NCI-H748 (cell line): Measurements from ENCODE around the gene CDK3.

Source experiments
- DNase-seq: peaks from one replicate; lab custom pipeline; 2025; ENCODE audit not compliant: unreplicated experiment; lab: John Stamatoyannopoulos, UW

The CDK3 gene

DNA sequence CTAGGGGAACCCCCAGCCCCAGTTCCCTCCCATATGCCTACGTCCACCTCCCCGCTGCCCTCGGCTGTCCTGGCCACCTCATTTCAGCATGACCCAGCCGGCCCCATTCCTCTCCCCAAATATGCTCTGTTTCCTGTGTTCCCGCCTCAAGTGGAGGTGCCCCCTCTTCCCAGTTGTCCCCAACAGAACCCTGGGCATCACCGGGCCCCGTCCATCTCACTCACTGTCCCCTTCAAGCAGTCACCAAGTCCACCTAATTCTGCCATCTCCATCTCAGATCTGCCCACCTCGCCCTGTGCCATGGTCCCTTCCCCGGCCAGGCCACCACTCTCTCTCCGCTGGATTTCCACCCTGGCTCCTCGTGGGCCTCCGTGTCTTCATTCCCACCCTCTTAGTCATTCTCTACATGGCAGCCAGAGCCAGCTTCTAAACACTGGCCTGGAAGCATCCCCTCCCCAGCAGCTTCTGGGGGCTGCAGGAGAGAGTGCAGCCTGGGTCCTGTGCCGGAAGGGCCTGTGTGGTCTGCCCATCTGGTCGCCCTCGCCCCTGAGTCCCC, 12.8 kb downstream of the CDK3 start:
- DNase-seq: no peak

DNA sequence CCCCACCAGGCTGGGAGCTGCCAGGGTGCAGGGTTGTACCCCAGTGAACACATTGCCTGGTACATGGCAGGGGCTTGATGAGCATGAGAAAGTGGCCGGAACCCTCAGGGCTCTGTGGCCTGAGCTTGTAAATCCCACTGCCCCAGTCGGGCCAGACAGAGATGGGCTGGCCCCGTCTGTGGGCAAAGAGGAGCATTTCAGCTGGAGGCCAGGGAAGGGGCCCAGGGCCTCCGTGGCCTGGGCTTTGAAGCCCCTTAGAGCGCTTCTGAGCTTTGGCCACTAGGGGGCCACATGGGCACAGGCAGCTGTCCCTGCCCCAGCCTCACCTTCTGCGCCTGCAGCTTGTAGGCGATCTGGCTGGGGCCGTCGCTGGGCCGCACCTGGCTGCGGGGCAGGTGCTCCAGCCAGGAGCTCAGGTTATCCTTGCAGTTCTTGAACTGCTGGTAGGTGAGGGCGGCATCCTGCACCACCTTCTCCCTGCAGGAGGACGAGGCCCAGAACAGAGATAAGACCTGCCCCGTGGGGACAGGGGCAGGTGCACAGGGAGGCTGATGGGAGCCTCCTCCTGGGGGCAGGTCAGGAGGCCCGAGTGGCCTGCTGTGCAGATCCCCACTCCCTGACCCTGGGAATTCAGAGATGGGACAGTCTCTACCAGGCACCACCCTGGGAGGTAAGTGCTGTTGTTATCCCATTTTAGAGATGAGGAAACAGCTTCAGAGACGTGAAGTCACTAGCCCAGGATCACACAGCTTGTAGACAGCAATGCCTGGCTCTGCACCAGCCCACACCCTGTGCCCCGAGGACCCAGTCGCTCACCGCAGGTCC, 13.7 kb downstream of the CDK3 start:
- DNase-seq: peak; percentile 81

DNA sequence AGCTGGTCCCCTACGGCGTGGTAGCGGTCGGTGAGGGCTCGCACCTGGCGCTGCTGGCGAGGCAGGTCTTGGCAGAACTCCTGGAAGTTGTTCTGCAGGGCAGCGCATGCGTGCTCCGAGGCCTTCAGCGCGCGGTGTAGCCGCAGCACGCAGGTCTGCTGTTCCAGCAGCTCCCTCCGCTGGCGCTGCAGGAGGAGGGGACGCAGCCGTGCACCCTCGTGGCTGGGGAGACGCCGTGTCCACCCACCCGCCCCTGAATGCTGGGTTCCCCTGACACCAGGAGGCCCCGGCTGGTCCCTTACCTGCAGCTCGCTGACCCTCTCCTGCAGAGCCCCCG, 14.2 kb downstream of the CDK3 start:
- no peak for DNase-seq

DNA sequence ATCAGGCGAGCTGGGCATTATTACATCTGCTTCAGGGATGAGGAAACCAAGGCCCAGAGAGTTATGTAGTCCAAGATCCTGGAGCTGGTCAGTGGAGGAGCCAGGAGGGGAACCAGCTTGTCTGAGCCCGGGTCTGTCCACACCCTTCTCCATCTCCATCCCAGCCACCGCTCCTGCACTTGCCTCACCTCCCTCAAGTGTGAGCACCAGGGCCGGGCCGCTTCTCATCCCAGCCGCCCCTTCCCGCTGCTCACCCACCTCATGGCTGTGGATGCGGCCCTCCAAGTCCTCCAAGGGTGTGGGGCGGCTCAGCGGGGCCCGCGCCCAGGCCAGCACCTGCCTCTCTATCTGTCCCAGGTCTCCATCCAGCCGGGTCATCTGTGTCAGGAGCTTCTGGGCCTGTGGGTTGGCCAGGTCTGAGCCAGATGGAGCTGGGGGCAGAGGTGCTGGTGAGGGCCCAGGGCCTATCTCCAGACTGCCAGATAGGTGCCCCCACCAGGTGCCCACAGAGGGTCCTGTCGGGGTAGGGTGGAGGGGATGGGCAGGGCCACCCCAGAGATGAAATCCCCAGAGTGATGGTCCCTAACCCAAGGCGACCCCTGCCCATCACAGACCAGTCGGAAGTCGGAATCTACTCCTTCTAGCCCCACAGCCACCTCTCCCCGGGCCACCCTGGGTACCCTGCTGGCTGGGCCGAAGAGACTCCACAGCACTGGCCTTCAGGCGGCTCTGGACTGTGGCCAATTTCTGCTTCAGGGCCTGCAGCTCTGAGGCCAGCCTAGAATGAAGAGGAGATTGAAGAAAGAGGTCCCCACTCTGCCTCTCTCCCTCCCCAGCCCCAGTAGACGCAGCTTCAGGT, 17.1 kb downstream of the CDK3 start:
- no peak for DNase-seq

DNA sequence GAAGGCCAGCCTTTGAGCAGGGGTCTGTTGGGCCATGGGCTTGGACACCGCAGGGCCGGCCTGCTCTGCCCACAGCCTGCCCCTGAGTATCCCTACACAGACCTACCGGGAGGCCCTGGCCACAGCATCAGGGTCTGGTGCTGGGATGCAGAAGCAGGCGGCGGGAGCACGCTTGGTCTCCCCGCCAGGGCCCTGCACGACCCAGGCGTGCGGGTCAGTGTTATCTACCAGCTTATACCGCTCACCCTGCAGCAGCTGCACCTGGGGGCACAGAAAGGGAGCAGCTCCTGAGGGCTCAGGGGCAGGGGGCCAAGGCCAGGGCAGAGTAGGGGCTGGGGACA, 17.7 kb downstream of the CDK3 start:
- no peak for DNase-seq

DNA sequence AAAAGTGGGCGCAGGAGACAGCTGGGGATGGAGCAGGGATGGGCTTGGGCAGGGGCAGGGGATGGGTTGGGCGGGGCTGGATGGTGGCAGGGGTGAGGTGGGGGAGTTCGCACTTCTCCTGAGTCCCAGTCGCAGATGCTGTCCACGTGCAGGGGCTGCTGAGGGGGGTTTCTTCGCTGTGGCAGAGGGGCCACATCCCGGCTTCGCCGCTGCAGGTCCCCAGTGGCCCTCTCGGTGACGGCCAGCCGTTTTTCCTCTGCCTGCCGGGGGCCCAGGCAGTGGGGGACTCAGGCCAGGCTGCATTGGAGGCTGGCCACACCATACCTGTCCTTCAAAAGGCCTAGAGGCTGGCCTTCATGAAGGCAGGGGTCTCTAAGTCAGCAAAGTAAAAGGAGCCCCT, 18.1 kb downstream of the CDK3 start:
- no peak for DNase-seq

DNA sequence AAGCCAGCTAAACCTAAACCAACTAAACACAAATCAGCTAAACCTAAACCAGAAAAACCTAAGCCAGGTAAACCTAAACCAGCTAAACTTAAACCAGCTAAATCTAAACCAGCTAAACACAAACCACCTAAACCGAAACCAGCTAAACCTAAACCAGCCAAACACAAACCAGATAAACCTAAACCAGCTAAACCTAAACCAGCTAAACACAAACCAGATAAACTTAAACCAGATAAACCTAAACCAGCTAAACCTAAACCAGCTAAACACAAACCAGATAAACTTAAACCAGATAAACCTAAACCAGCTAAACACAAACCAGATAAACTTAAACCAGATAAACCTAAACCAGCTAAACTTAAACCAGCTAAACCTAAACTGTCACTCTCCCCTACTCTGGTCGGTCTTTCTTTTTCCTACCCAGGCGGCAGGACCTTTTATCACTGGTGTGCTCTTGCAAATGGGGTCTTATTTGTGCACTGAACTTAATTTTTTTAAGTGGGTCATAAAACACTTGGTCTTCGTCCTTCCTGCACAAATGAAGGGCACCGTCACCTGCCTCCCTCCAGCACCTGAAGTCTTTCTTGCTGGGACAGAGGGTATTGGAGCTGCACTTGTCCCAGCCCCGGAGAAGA, 19.3 kb downstream of the CDK3 start:
- no peak for DNase-seq

DNA sequence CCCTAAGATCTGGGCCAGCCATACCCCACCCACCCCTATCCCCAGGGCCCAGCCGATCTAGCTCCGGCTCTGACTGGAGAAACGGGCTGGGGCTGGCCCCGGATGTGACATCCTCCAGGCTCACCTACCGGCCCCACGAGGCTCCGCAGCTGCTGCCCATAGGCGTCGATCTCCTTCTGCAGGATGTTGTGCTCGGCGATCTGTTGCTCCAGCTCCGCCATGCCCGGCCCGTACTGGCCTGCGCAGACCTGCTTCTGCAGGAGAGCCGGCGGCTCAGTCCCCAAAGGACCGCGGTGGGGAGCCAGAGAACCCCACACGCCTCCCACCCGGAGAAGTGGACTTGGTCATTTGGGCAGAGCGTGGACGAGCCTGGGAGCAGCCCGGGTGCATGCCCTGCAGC, 21.6 kb downstream of the CDK3 start:
- DNase-seq: no peak

DNA sequence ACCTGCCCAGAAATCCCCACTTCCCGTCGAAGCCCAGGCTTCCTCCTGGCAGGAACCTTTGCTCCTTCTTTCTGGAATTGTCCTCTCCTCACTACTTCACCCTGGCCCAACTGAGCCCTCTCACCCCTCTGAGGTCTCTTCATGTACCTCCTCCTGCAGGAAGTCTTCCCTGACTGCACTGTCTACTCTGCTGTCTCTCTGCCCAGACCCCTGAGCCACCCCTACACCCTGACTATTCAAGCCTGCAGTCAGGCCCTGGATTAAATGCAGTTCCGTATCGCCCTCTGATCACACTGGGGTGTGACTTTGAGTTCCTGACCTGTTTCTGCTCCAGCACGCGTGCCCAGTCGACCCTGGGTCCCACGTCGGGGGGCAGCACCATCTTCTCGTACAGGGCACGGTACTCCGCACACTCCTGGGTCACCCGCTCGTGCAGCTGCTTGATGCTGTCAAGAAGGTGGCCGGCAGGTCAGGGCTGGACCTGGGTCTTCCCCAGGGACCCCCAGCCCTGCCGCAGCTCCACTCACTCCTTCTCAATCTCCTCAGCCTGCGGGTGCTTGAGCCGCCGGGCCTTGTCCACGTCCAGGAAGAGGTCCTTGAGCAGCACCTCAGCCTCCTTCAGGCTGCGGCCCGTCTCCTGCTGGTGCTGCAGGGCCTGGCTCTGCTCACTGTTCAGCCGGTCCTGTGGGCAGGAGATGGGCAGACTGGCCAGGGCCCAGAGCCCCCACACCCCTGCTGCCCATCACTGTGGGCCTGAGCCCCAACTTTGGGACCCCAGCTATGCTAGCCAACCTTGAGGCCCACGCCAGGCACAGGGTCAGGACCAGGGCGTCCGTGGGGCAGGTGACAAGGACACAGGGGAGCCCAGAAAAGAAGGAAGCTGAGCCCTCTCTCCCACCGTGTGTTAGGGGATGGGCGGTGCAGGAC, 22.6 kb downstream of the CDK3 start:
- DNase-seq: no peak

DNA sequence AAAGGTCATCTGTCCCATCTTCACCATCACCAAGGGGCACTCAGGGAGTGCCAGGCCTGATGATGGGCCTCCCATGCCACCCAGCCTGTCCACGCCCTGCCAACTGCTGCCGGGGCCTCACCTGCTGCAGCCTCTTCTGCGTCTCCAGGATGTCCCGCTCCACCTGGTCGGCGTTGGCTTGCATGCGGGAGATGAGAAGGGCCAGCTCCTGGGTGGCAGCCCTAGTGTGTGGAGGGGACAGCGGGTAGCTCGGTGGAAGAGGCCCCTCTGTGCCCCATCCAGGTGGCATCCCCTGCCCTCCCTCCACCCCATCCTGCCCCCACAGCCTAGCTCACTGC, 23.2 kb downstream of the CDK3 start:
- no peak for DNase-seq

DNA sequence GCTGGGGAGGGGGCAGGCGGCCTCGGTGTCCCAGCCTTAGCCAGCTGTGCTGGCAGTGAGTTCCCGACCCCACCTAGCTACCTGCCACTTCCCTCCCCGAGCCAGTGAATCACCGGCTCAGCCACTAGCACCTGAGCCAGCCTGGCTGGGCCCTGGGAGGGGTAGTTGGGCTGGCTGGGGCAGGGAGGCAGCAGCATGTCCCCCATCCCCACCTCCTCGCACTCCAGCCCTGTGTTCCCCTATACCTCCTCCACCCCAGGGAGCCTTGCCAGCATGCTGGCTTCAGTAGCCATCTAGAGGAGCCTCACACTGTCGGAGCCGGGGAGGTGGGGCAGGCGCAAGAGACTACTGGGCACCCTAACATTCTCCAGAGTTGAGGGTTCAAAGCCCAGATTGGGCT, 23.7 kb downstream of the CDK3 start:
- DNase-seq: no peak

DNA sequence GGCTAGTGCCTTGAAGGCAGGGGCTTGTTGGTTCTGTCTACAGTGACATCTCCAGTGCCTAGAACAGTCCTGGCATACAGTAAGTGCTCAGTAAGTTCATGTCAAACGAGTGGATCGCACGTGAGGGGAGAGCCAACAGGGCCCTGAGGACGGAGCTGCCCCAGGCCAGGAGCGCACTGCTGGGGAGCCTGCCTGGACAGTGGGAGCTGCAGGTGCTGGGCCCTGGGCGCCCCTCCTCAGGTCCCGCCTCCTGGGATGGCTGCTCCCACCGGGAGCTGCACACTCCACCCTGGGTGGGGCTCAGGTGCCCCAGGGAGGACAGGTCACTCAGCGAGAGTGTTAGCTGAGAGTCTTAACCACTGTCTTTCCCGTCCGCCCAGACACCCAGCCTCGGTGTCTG, 24.6 kb downstream of the CDK3 start:
- no peak for DNase-seq

DNA sequence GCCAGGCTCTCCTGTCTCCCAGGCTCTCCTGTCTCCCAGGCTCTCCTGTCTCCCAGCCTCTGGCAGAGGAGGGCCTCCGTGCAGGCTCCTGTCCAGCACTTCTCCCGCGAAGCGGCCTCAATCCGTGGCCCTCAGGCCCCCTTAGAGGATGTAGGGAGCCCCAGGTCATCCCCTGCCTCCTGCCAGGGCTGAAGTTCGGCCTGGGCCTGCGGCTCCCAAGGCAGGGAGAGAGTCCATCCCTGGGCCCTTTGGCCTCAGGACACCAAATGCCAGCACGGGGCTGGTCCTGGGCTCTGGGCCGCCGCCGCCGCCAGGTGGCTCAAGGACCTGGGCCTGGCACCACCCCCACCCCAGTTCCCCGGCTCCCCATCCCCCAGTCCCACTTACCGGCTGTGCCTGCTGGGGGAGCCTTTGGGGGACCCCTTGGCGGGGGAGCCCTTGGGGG, 26.1 kb downstream of the CDK3 start:
- DNase-seq: no peak

DNA sequence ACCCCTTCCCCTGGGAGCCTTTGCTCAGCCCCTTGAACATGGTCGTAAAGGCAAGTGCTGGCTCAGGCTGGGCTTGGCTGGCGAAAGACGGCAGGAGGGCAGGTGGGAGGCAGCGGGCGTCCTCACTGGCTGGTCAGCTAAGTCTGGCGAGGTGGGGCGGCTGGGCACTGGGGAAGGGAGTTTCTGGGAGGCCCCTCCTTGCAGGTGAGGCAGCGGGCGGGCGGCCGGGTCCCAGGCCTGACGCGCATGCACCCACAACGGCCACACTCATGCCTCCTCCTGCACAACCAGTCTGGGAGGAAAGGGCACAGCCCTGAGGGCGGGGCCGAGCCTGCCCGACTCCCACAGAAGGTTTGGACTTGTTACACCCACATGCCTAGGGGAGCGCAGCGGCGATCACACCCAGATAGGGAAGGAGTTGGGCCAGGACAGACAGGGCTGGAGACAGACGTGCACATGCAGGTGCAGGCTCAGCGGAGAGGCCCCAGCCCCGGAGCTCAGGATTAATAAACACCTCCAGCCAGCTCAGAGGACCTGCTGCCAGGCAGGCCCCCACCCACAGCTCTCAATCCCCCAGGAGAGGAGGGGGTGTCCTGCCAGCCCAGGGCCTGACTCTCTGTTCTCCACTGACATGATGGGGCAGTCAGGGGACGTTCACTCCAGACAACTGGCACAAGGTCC, 26.6 kb downstream of the CDK3 start, which contains the start of gene EVPL:
EVPL (minus strand) TSS at position 148 of the 681 bp plus-strand sequence; CDS start at position 40, 108 bp downstream.
- DNase-seq: no peak

DNA sequence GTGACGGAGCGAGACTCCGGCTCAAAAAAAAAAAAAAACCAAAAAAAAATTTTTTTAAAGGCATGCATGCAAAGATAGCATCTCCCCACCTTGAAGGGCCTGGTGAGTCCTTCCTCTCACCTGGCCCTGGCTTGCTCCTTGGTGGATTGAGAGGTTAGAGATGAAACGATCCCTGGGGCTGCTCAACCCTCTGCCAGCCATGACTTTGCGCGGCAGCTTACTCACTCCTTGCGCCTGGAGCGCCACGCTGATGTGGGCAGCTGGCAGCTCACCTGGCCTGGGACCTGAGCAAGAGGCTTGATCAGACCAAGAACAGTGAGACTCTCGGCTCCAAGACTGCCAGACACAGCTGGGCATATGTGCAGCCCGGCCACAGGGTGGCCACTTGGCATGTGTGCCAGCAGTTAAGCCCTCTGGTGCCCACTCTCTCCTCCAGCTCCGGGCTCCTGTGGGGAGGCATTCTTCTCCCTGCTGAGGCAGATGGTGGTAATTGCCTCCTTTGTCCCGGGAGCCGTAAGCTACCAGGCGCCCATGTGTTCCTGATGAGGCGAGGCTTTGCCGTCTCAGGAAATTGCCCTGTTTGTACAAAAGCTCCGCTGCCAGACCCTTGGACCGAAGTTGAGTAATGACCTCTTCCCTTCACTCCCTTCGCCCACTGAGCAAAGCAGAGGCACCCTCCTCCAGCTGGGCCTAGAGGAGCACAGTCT, 31.6 kb downstream of the CDK3 start:
- peak; percentile 40 for DNase-seq

DNA sequence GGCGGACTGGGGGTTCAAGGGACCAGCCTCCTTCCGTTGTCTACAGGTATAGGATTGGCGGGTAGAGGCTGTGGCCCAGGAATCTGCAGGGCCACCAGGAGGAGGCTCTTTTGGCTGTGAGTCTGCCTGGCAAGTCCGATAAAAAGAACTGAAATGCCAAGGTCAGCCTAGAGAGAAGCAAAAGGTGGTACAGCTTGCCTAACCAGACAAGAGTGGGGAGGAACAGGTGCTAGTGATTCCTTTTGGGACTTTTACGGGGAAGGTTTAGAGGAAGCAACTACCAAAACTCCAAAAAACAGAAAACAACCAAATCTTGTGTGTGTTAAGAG, 32.1 kb downstream of the CDK3 start:
- no peak for DNase-seq

DNA sequence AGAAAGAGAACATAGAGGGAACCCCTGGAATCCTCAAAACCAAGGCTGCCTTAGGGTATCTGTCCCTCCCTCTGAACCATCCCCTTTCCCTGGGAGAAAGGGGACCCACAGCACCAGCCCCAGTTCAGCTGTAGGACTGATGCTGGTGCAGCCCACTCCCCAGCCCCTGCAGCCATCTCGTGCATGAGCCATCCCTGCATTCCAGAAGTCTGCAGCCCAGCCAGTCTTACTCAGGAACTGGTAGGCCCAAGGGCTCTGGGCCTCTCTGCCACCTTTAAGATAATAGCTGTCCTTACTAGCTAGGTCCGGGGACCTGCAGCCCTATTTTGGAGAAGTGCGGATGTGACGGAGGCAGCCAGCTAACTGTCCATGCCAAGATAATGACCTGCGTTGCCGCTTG, 32.5 kb downstream of the CDK3 start:
- no peak for DNase-seq

DNA sequence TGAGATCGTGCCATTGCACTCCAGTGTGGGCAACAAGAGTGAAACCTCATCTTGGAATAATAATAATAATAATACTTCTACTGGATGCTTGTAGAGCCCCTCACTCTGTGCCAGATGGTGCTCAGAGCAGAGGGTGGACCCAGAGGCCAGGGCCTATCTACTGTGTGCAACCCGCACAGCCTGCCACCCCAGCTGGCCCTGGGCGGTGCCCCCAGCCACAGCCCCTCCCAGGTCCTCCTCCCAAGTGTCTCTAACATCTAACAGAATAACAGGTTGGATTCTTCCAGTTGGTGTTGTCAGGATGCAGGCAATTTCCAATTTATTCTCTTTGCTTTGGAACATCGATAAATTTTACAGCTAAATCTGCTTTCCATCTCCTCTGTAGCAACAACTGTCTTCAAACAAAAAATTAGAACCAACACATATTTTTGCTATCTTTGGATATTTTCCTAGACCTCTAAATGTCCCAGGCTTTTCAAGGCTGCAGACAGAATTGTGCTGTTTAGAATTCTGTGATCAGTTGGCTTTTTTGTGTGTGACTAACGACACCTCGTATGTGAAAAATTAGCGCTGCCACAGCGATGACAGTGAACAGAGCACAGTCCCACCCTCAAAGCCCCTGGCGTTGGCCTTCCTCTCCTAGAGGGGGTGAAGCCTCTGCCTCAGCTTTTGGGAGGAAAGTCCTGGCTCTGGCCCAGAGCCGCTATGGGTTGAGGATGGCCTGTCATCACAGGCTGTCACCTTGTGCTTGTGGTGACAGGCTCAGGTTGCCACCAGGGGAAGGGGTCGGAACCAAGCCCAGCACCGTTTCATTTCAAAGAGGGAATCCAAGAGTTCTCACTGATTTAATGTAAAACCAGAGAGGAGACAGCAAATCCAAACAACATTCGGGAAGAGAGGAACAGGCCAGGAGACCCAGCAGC, 34.0 kb downstream of the CDK3 start:
- no peak for DNase-seq
